NT2/D1 (cell line): Measurements from ENCODE around the gene REEP3.

ENCODE experiments used
- SUZ12 ChIP-seq: IDR thresholded peaks from 2 replicates; pipeline ENCODE4 v1.6.1; 2011; ENCODE audit not compliant: insufficient read length, insufficient read depth; ENCODE audit errors: extremely low read depth
- YY1 ChIP-seq: IDR thresholded peaks from 2 replicates; pipeline ENCODE4 v1.6.1; 2011; ENCODE audit not compliant: insufficient read length, insufficient read depth
- ZNF274 ChIP-seq: IDR thresholded peaks from 2 replicates; pipeline ENCODE4 v1.6.1; 2011; ENCODE audit warnings: mild to moderate bottlenecking, low read depth, low read length

- TF ChIP-seq YY1 = no peak
- TF ChIP-seq ZNF274 = no peak
- no peak for TF ChIP-seq SUZ12
Observed at GRCh38 chr10:63547628-63548360, 26.6 kb downstream of the REEP3 start.
